GM12801 (cell line): ENCODE measurements around the gene SEMA3C.

Source experiments
- TF ChIP-seq, protein P1 (sequence below): IDR thresholded peaks from one replicate; pipeline ENCODE4 v1.5.1; 2011; ENCODE audit warnings: control low read depth; ENCODE audit not compliant: insufficient read length; ENCODE audit errors: extremely low read depth

The SEMA3C gene

GRCh38 chr7:80895056-80895455 lies 23.8 kb downstream of the SEMA3C start:
- TF ChIP-seq, protein P1, sequence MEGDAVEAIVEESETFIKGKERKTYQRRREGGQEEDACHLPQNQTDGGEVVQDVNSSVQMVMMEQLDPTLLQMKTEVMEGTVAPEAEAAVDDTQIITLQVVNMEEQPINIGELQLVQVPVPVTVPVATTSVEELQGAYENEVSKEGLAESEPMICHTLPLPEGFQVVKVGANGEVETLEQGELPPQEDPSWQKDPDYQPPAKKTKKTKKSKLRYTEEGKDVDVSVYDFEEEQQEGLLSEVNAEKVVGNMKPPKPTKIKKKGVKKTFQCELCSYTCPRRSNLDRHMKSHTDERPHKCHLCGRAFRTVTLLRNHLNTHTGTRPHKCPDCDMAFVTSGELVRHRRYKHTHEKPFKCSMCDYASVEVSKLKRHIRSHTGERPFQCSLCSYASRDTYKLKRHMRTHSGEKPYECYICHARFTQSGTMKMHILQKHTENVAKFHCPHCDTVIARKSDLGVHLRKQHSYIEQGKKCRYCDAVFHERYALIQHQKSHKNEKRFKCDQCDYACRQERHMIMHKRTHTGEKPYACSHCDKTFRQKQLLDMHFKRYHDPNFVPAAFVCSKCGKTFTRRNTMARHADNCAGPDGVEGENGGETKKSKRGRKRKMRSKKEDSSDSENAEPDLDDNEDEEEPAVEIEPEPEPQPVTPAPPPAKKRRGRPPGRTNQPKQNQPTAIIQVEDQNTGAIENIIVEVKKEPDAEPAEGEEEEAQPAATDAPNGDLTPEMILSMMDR: no peak

- TF ChIP-seq, protein P1: no peak
Measured at GRCh38 chr7:80891259-80891544, 27.6 kb downstream of the SEMA3C start.

GRCh38 chr7:80890426-80891258 lies 28.2 kb downstream of the SEMA3C start:
- TF ChIP-seq, protein P1: no peak

DNA sequence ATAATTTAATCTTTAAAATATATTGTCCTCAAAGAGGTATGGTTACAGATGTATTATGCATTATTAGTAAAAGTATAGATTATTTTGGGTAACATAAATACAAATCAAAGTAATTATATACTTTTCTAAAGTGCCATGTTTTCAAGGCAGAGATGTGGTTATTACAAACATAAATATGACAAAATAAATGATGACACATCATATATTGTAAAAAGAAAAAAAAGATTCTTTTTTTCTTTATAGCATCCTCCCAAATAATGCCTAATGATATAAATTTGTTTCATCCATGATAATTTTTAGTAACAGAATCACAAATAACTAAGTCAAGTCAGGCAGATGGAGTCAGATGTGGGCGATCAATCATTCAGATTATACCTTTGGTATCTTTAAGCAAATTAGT lies 29.3 kb downstream of the SEMA3C start:
- TF ChIP-seq, protein P1: no peak

DNA sequence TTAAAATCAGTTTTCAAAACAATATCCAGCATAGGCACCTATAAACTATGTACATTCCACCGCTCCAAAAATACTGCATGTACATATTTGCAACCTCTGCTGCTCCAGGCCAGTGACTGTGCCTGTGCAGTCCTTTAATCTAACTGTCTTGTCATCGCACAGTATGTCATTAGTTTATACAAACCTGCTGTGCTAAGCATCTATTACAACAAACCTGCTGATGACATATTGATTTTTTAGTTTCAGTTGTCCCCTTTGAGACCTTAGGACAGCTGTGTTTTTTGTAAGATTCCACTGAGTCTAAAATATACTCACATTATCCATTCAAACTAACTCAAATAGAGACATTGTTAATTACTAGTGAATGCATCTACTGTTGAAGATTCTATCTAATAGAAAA lies 33.1 kb downstream of the SEMA3C start:
- TF ChIP-seq, protein P1: no peak

DNA sequence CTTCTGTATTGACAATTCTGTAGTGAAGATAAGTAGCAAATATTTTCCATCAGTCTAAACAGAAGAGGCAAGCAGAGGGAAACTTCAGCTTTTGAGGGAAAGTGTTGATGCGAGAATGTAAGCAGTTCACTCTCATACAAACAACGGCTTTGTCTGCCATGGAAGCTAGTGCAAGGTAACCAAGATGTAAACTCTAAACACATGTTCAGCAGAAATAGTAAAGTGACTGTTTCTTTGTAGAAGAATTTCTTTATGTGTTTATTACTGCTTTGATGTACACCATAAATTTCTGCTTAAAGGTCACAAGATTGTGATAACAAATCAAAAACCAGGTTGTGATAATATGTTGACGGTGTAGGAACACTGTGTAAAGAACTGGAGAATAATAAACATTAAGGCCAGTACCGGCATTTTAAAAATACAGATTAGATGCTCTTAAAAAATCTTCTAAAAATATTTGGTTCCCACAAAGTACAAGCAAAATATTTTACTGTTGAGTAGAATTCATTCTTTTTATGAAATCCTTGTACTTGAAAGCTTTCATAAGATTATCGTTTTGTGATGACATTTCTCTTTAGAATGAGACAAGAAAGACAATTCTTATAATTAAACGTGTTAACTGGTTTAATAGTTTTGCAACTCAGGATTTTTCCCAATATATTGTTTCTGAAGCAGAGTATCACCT lies 34.2 kb downstream of the SEMA3C start:
- TF ChIP-seq, protein P1: no peak

GRCh38 chr7:80883154-80884025 lies 35.5 kb downstream of the SEMA3C start:
- TF ChIP-seq, protein P1: no peak
